HG02642 (cell line): Measurements from ENCODE around the gene LIMS1.

Experiments used
- ATAC-seq: cut with Tn5 transposase; IDR thresholded peaks from one replicate; pipeline ENCODE4 v1.9.1; 2021; ENCODE audit warnings: mild to moderate bottlenecking; ENCODE audit not compliant: unreplicated experiment, poor library complexity

The LIMS1 gene

DNA sequence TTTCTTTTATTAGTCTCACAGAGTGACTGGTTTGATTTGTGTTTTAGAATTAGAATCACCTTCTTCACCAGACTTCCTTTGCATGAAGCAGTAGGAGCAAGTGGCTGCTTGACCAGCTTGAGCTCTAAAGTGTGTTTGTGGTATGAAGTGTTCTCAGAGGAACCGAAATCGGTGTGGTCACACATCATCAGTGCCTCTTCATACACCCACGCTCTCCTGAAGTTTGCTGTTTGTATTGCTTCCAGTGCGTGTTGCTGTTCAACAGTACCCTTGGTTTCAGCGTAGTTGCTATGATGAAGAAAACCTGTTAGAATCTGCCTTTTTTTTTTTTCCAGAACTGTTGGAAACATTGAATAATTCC lies 77.9 kb downstream of the LIMS1 start:
- ATAC-seq = peak; percentile 84

DNA sequence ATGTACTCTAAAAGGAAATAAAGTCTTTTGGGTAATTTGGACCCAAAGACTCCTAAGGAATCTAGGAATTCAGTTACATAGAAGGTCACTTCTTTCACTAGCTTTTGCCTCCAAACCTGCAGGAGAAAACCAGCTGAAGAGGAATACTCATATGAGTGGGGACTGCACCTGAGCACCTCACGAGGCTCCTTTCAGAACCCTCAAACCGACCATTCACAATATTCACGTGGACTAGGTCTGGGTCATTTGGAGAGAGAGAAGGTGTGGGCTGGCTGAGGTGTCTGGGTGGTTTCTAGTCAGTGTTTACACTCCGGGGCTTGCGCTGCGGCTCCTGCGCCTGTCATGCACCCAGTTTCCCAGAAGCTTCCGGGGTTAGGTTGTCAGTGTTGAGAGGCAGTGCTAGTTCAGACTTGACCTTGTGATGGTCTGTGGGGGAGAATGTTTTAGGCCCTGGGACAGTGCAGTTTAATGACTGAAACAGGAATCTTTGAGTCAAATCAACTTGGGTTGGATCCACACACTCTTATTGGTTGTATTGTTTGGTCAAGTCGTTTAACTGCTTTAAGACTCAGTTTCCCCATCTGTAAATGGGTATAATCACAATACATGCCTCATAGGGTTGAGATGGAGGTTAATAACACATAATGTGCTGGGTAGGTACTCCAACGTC lies 78.4 kb downstream of the LIMS1 start:
- peak; percentile 83 for ATAC-seq

DNA sequence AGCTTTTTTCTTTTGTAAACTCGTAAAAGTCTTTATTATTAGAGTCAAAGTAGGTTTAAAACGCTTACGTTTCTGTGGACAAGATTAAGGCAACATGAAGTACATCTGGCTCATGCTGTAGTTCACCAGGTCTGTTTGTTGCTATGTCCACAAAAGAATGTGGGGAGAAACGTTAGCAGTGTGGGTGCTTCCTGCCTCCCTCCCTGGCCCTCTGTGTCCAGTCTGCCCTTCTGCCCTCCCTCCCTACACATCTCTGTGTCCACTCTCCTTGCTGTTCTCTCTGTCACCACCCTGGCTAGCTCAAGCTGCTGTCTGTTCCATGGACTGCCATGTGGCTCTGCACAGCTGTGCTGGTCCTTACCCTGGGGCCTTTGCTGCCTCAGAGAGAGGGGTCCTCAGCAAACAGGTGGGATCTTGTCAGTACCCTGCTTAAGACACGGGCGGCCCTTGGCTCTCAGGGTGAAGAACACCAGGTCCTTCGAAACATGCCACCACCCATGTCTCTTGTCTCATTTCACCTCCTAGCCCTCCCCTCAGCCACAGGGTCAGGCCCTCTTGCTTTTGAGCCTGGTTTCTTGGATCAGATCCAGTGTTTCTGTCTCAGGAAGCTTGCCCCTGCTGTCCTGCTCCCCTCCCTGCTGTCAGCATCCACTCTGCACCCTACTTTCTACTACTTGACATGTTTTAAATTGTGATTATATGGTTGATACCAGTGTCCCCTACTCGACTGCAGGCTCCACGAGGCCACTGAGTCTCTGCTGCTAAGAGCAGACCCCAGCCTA lies 79.2 kb downstream of the LIMS1 start:
- no peak for ATAC-seq

DNA sequence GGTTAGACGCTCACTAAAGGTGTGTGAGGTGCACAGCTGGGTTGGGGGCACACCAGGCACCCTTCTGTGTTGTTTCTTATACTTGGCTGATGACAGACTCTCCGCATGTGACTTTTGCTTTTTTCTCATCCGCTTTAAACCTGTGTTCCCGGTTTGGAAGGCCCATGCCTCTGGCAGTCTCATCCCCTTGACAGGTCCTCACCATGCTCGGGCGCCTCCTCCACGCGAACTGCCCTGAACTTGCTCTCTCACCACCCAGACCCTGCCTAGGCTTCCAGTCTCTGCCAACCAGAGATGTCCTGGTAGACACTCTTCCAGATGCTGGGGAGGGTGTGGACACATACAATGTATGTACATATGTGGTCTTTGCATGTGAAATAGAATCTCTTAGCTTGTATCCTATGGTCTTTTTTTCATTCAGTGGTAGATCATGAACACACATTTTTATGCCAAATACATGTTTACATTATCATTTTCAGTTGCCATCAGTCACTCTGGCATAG lies 79.8 kb downstream of the LIMS1 start:
- no peak for ATAC-seq

DNA sequence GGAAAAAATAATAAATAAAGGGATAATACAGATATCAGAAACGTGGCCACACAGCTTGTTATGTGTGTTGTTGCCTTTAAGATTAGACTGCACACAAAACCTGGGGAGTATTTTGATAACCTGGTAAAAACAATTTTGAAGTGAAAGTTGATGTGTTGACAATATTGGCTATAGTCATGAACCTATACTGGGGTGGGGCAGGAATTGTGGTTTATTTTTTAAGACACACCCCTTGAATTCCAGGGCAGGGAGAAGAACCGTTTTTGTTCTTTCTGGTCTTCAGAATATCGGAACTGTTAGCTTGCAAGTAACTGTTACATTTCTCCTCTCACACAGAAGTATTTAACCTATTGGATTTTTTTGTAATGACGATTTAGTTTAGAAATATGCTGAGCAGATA lies 80.4 kb downstream of the LIMS1 start:
- ATAC-seq = no peak

DNA sequence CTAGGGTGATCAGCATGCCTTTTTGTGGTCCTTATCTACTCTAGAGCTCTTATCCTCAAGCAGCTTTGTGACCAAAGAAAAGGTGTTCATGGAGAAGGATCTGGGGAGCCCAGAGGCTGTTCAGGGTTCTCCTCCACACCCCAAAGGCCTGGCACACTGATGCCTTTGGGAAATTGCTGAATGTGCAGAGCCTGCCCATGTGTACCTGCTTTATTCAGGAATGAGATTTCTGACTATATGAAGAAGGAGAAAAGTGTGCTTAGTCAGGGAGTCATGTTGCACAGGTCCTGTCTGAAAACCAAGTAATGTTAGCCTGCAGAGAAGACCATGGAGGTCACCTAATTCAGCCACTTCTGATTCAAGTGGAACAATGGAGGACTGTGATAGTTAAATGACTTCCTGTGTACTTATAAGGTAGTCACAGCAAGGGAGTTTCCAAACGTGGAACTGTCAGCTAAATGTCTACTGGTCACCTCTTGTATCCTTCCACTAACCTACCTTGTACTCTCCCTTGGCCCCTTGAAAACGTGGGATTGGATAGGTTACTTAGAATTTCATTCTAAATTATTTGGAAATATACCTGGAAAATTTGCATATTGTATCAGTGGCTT lies 81.3 kb downstream of the LIMS1 start:
- no peak for ATAC-seq

DNA sequence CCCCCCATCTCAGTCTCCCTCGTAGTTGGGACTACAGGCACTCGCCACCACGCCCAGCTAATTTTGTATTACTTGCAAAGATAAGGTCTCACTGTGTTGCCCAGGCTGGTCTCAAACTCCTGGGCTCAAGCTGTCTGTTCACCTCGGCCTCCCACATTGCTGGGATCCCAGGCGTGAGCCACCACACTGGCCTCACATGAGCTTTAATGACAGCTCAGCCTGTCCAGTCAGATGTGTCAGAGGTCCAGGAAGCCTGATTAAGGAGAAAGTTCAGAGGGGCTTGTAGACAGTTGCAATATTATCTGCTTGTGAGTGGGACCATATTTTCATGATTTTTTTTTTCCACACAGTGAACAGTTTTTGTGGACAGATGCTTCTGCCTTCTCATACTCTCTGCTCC lies 82.0 kb downstream of the LIMS1 start:
- no peak for ATAC-seq

DNA sequence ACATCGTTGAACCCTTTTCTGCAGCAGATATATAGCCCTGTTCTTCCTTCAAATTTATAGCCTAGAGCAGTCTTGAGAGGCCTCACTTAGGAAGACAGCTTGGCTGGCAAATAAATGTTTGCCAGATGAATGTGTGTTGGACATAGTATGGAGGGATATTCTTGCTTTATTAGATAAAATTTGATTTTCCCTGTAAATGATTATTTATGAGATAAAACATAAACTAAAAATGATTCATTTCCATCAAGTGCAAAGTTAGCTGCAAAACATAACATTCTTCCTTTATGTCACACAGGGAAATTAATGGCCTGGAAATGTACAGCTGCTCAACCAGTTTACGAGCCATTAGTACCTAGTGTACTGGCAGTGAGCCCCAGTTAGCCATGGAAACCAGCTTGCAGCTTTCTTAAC lies 82.5 kb downstream of the LIMS1 start:
- ATAC-seq = no peak

DNA sequence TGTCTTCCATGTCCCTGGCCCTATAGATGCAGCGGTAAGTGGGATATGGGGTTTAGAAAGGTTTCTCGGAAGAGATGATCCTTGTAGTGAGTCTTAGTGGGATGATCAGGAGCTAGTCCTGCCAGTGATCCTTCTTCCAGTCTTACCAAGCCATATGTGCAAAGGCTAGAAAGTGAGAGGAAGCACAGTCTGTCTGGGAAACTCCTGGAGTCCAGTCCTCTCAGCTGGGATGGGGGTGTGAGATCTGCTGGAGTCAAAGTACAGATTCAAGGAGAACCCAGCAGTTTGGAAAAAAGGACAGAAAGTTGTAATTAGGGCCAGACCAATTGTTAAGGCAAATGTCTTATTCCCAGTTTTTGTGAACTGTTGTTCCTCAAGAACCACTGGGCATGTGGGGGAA lies 83.3 kb downstream of the LIMS1 start:
- no peak for ATAC-seq

DNA sequence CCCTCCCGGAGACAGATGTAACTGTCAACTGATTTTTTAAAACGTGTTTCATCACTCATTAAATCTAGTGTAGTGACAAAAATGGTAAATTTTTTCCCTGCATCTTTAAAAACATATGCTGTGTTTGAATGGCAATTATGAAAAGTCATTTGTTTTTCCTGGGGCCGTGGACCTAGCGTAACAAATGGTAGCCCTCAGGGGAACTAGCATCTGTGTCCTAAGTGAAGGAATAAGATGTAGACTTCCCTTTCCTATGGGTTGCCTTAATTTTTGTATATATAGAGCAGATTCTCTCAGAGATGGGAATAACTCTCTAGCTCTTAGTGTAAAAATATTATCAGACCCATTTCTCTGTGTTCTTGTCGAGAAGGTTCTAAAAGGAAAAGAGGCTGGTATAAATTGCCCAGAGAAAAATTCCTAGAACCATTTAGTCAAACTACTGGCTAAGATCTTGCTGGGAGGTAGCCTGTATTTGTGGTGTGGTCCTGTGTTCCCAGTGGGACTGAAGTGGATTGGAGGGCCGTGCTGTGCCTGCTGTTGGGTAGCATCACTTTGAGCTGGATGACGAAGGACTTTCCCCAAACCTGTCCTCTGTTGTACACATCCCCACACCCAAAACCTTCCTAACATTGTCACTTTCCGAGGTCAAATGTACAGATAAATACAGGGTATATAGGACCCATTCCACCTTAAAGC lies 85.8 kb downstream of the LIMS1 start:
- no peak for ATAC-seq

DNA sequence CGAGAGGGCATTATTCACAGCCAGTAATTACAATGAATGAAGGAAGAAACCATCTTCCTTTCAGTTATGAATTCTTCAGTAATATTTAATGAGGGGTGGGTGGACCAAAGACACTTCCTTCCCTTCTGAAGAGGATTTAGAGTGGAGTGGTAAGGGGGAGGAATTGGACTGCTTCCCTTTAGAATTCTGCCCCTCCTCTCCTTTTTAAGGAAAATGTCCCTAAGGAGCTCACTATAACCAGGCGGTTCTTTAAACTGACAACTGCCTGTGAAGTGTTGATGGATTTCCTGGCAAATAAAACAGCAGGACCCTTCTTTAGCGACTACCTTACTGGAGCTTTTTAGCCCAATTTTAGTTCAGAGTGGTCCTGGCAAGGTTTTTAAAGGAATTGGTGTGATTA lies 86.4 kb downstream of the LIMS1 start:
- ATAC-seq = no peak

DNA sequence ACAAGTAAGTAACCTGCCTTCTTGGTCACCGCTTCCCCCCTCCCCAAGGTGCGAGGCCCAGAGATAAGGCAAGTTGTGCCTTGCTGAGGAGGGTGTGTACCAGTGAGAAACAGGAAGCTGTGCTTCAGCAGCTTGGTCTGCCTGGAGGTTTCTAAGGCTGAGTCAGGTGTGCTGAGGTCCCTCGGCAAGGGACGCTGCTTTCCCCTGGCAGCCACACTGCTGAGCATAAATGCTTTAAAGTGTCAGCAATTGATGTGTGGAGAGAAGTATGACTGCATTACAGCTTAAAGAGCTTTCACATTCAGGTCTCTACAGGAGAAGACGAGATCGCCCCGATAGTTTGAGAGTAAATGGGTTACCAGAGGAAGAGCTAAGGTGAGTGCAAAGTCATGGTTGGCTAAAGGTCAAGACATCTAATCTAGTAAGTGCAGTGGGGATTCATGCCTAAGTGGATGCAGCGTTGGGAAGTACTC lies 86.9 kb downstream of the LIMS1 start:
- ATAC-seq = peak; percentile 100

DNA sequence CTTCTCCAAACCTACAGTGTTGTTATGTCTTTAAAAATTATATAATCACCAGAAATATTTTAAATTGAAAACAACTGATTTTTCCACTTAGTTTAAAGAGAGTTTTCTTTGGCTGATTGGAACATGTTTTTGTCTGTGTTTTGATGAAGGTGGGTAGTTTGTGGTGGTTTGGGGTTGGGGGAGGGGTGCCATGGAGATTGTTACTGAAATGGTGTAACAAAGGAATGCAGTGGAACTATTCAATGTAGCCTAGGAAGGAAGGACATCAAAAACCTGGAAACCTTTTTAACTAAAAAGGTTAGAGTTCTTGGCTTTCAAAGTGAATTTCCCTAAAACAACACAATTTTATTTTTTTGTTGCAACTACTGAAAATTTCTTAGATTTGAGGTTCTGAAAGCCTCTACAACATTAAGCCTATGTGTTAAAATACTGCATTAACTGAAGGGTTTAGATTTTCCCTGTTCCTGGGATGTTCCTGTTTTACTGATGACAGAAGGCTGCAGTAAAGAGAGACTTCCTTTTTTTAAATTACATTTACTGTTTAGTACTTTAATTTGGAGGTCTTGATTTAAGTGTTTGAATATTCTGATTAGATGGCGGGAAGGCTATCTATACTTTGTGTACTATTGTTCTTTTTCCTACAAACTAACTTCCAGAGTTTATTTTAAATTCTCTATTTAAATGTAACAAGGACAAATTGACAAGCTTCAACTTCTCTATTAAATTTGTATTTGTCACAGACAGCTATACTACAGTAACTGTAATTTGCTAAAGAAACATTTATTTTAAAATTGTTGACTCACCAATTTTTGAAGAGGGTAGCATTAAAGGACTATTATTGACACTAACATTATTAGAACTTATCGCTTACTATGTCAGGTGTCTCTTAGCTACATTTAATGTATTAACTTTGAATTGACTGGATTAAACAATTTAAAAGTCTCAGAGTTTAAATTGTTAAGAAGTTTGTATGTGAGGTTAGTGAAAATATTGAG lies 87.7 kb downstream of the LIMS1 start:
- ATAC-seq = no peak

DNA sequence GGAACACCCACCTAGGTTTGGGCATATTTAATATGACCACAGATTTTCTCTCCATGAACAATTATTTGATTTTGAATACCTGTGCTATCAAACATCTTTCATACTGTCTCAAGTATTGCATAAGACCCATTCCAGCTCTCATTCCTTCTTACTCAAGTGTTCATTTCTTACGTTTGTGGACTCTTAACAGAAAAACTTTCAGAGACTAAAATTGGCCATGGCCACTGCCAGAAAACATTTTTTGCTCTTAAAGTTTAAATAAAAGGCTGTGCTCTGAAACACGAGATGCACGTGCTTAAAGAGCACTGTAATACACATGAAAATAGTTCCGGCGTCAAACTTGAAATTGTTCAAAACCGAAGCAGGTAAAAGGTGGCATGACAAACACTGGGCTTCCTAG lies 89.3 kb downstream of the LIMS1 start:
- no peak for ATAC-seq

DNA sequence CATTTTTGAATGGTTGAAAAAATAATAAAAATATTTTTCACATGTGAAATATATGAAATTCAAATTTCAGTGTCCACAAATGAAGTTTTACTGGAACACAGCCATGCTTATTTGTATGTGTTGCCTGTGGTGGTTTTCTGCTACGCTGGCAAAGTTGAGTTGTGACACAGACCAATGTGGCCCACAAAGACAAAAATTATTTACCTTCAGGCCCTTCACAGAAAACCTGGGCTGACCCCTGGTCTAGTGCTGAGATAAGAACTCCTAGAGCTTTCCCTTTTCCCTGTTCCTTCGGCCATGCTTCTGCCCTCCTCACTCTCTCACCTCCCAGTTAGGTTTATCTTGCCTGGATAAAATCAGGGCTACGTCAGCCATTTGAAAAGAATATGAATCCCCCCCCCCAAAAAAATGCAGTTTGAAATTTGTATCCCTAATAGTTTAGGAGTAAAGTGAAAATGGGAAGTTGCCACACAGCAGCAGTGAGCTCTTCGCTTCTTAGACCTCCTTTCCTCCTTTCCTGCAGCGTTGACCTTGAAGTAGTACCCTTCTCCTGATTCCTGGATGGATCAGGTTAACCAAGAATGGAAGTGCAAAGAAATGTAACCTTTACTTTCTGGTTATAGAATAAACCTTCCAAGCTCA lies 91.0 kb downstream of the LIMS1 start:
- ATAC-seq = no peak

DNA sequence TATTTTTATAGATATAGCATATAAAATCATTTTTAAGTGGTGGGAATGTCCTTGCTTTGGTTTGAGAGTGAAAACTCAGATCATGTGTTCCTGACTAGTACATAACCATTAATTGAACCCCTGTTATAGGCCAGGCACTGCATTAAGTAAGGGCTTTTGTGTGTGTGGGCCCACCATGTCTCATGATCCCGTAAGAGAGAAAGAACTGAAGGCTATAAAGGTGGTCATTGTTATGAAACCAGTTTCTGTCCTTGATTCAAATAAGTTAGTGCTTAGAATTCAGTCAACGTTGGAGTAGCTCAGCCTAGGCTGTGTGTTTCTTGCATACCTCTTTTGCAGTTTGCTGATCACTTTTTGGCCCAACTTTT lies 91.5 kb downstream of the LIMS1 start:
- ATAC-seq = no peak

DNA sequence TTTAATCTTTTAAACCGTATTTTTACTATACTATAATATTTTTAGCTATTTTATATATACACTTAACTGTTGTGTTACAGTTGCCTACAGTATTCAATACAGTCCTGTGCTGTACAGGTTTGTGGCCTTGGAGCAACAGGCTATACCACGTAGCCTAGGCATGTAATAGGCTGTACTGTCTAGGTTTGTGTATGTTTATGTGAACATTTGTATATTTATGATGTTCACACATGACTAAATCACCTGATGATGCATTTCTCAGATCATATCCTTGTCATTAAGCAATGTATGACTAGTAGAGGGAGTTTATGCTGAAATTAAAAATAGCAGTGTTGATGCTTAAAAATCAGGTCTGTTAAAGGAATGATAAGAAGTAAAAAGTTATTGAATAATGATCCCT lies 92.7 kb downstream of the LIMS1 start:
- no peak for ATAC-seq

DNA sequence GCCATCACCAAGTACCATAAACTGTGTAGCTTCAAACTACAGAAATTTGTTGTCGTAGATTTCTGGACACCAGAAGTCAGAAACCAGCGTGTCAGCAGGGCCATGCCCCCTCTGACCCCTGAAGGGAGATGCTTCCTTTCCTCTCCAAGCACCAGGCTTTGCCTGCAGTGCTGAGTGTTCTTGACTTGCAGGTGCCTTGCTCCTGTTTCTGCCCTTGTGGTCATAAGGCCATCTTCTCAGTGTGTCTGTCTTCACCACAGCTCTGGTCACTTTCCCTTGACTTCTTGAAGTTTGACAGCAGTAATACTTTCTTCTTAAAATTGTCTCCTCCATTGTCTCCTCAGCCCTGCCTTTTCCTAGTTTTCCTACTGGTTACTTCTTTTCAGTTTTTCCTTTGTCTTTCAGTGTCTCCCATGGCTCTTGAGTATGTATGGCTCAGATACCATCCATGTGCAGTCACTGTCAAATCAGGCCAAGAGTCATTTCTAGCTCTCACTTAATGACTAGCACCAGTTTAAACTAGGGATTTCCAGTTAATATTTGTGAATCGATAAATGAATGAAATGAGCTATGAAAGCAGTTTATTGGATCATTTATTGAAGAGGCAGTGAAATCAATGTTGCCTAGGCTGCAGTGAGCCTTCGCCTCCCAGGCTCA lies 93.8 kb downstream of the LIMS1 start:
- ATAC-seq = no peak

DNA sequence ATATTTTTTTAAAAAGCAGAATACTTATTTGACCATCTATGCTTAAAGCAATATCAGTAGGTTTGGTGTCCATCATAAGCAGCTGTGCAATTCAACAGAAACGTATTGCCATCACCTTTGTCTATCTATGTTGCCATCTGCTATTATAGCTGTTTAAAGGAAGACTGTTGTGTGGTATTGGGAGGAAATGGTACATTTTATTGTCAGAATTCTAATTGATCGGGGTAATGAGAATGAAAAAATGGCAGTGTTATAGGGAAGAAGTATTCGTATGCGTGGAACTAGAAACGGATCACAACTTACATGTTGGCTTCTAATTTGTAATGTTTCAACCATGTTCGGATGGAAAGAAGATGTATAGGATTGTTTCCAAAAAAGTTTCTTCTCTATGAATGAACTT lies 94.7 kb downstream of the LIMS1 start:
- ATAC-seq = no peak
